ENCODE data around the gene WDR72.
"Not testable (repeated sequence)": the region's sequence is repeated elsewhere in the genome, so short reads cannot be mapped to it uniquely, and the experiment has no call there.

WDR72 gene

DNA sequence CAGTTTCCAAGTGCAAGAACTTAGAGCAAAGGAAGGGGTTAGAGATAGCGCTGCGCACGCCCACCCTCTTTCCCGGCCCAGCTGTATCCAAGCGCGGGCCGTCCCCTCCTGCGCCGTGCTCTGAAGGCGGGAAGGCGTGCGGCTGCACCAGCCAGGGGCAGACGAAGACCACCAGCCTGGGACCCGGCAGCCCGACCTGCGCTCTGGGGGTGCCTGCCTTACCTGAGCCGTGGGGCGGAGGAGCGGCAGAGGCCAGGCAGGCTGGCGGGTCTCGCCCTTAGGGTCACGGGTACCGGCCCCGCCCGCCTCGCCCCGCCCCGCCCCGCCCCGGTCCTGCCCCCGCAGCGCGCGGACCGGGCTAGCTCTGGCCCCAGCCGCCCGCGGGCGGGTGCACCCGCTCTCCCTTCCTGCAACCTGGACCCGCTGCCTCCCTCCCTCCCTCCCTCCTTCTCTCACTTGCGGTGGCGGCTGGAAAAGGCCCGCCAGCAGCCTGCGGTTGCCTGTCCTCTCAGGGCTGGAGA lies at the start of gene WDR72:
Gene WDR72, minus strand, starts transcription at position 253 of the 521 bp plus-strand sequence. CDS start 26,514 bp downstream, outside the sequence.
- no peak for DNase-seq

DNA sequence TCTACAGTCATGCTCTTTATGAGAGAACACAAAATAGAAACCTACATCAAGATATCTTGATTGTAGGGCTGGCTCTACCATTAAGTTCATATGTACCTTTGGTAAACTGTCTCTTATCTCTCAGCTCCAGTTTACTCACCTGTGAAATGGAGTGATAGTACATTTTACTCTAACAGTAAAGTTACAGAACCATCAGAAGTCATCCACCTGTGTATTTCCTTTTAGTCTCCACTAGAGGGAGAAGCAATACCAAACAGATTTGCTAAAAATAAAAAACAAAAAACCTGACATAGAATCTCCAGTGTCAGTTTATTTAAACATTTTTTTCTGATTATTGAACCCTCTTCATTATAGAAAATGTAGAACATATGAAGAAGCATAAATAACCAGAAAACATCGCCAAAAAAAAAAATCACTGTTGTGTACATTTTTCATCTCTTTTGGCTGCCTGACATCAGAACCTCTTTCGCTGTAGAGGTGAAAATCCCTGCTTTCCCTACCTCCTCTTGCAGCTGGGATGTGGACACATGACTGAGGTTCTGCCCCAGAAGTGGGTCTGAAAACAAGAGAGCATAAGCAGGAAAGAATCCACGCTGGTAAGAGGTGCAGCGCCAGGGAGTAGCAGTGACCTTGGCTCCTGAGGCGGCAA lies 48.7 kb upstream of the WDR72 start:
- DNase-seq: no peak

DNA sequence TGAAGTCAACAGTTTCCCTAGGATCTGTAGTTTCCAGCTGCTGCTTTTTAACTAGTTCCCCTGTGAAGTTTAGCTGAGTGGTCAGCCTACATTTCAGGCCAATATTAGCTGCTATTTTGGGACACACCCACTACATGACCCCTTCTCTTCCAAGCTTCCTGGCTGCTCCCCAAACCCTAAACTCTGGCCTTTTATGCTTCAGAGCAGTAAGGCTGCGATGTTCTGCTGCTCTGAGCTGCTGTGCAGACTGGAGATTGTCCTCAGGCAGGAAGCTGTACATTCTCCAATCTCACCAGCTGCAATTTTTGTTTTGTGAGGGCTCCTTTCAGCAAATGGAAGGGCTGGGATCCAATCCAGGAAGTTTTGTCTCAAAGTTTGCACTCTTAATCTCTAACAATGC lies 48.0 kb upstream of the WDR72 start:
- DNase-seq: no peak

DNA sequence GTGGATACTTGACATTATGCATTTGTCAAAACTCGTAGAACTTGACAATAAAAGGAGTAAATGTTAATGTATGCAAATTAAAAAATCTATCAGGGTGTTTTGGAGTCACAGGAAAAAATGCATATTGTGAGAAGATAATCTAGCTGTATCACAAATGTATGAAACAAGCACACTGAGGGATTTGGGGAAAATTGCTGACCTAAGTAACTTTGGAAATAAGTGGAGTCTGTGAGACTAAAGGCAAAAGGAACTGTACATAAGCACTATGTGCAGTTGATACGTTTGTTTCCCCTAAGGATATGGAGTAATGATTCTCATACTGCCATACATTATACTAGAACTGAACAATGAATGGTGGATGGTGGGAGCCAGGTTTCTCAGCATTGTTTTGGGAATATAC lies 43.2 kb upstream of the WDR72 start:
- DNase-seq: no peak

DNA sequence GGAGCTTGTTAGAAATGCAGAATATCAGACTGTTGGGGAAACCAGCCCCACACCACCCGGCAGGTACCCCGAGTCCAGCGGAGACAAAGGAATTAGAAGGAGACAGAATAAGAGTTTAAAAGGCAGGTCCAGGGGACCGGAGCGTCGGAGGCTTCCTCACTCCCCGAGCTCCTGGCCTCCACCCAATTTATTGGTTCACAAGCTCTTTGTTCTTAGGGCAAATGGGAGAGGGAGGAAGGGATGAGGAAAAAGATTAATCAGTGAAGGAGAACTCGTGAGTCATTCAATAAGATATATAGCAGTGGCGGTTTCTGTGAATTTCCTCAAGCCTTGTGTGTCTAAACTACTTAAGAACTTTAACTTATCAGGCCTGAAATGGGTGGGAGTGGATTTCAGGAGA lies 32.1 kb upstream of the WDR72 start:
- DNase-seq: no peak

DNA sequence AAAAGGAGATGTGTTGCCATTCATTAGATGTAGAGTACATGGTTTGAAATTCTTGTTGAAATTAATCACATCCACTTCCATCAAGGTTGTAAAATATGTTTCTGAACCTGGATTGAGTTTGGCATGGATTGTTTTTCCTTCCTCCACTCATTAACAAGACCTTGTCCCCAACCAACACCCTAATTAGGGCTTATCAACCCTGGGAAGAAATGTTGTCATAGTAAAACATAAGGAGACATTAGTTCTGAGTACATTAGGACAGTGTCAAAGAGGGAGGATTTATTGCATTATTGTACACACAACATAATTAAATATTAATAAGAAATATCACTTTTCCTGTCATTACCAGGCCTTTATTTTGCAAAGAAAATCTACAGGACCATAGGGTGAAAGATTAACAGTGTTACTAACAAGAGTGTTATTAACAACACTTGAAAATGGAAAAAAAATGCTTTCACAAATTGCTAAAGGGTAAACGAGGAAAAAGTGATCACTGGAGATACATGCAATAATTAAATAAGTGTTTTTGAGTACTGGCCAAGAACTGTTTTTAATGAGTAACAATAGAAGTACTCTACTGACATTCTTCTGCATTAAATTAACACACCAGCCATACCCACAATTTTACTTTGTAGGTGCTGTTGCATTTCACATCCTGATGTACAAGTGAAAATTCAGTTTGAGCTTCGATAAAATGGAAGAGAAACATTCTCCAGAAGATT lies 30.4 kb upstream of the WDR72 start:
- DNase-seq: no peak

DNA sequence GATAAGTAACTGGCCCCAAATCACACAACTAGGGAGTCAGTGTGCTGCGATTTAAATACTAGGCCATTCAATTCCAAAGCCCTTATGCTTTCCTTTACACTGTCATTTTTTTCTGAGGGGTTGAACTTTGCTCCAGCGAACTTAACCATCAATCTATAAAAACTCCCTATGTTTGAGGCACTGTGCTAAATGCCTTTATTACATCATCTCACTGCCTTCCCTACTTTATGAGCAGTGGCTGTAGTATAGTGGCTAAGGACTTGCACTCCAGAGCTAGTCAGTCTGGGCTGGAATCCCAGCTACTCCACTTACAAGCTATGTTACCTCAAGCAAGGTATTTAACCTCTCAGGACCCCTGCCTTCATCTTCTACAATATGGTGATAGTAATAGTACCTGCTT lies 26.9 kb upstream of the WDR72 start:
- DNase-seq: no peak

DNA sequence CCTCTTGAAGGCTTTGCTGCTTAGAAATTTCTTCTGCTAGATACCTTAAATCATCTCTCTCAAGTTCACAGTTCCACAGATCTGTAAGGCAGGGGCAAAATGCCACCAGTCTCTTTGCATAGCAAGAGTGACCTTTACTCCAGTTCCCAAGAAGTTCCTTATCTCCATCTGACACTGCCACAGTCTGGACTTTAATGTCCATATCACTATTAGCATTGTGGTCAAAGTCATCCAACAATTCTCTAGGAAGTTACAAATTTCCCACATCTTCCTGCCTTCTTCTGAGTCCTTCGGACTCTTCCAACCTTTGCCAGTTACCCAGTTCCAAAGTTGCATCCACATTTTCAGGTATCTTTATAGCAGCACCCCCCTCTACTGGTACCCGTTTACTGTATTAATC lies 25.8 kb upstream of the WDR72 start:
- not testable (repeated sequence) for DNase-seq

DNA sequence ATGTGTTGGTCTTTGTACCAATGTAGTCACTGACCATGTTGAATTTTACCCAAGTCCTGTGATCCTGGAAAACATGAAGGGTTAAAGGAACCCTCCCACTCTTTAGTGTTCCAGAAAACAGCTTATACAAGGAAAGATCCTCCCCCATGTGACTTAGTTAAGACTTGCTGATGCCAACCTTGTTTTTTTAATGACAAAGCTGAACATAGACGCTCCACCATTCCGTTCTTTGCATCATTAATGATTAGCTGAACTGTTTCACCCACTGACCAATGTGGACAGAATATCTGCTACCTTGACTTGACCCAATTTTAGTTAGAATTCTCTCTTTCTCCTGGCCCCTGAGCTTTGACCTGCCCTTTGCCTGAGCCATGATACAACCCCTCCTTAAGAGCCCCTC lies 3.5 kb upstream of the WDR72 start:
- DNase-seq: no peak

DNA sequence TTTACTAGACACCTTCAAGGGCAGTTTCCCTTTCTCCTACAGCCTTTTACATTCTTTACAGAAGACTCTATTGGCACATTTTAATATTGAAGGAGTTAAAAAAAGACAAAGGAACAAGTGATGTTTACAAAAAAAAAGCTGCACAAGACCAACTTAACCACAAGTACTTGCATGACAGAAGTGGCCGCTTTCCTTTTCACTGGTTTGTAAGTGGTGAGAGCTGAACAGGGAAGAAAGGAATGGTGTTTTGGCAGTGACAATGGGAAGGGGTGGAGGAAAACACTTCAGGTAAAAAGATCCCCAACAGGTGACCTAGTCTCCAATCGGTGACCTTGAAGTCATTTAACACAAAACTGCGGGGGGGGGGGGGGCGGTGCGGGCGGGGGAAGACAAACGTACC lies 1.1 kb downstream of the WDR72 start:
- no peak for DNase-seq

DNA sequence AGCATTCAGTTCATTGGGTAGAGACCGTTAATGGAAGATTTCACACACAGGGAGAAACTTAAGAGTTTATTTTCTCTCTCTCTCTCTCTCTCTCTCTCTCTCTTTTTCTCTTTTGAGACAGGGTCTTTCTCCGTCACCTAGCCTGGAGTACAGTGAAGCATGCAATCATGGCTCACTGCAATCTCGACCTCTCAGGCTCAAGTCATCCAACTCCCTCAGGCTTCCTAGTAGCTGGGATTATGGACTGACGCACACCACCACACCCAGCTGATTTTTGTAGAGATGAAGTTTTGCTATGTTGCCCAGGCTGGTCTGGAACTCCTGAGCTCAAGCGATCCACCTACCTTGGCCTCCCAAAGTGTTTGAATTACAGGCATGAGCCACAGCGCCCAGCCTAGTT lies 1.6 kb downstream of the WDR72 start:
- DNase-seq: no peak

DNA sequence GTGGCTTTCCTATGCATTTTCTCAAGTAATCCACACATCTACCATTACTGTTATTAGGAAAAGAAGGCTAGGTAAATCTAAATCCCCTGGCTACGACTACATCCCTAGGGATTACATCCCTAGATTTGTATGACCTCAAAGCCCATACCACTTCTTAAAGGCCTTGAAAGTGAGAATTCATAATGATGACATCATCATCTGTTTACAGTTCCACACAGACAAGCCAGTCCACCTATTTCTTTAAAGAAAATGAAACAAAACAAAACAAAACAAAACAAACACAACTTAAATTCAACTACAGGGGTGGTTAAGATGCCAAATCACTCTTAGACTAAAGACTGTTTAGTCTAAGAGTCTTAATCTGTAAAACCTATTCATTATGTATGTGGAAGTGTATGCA lies 5.7 kb downstream of the WDR72 start:
- no peak for DNase-seq

DNA sequence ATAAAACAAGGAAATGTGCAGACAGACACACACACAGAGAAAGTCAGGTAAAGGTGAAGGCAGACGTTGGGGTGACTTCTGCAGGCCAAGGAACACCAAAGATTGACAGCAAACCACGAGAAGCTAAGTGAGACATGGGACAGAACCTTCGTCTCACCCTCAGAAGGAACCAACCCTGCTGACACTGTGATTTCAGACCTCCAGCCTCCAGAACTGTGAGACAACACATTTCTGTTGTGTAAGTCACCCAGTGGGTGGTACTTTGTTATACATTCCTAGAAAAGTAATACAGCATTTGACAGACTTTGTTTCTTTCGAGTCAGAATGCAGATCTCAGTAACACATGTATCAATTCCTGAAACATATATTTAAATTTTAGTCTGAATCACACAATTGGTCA lies 7.1 kb downstream of the WDR72 start:
- DNase-seq: no peak

DNA sequence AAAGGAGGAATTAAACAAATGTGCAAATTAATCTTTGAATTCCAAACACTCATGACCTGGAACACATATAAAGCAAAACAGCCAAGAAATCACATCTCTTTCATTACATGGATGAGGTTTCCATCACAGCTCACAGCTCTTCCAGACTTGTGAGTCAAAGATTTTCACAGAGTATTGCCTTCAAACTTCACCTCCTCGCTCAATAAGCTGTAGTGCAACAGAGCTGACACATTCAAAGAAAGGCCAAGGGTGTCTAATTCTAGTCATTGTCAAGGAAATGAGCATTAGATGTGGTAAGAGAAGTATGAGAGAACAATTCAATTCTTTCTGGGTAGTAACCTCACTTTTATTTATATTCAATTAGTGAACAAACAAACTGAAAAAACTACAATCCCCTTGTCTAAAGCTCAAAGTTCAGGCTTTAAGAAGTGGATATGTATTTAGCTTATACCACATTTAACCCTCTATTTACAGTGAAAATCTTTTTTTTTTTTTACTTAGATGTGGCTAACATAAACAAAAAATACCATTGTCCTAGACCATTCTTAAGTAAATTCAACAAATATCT lies 11.9 kb downstream of the WDR72 start:
- no peak for DNase-seq

DNA sequence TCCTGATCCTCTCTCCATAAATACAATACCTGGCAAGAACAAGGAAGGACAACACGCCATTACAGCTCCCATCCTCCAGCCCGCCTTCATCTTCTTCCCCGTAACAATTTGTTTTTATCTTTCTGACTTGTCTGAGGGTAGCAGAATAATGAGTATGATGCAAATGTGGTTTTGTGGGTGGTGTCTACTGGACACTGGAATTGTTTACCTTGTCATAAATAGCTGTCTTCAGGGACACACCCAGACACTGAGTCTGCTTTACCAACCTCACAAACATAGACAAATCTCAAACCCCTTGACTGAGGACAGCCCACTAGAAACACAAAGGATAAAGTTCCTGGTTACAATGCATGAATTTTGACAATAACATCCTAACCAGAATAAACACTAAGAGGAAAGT lies 13.4 kb downstream of the WDR72 start:
- no peak for DNase-seq

DNA sequence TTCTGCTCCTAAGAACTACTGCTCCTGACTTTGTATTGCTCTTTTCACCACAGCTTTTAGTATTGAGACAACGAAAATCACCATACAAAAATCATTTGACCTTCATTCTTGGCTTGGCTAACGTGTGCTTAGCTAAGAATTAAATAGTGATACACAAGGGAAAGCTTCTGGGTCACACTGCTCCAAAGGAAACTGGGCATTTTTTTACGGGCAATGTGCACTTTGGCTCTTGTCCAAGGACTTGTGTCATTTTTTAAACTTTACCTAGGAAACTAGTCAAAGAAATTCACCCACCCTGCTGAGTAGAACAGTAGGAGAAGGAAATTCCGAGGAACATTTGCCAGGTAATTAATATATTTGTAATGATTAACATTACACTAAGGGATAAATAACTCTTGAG lies 19.8 kb downstream of the WDR72 start:
- no peak for DNase-seq

DNA sequence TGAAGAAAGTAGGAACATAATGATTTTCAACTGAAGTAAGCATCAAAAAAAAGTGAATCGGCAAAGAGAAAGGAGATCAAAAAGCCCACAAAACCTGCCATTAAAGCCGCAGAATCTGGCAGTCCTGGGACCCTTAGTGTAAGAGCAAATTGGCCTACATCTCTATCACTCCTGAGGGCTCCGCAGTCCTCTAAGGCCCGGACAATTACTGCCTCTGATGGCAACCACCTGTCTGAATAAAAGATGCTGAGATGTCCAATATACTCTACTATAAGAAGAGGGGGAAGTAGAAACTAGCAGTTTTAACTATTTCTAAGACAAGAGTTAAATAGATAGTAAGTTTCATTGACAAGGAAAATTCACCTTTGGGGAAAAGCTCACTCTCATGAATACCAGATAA lies 20.3 kb downstream of the WDR72 start:
- DNase-seq: no peak

DNA sequence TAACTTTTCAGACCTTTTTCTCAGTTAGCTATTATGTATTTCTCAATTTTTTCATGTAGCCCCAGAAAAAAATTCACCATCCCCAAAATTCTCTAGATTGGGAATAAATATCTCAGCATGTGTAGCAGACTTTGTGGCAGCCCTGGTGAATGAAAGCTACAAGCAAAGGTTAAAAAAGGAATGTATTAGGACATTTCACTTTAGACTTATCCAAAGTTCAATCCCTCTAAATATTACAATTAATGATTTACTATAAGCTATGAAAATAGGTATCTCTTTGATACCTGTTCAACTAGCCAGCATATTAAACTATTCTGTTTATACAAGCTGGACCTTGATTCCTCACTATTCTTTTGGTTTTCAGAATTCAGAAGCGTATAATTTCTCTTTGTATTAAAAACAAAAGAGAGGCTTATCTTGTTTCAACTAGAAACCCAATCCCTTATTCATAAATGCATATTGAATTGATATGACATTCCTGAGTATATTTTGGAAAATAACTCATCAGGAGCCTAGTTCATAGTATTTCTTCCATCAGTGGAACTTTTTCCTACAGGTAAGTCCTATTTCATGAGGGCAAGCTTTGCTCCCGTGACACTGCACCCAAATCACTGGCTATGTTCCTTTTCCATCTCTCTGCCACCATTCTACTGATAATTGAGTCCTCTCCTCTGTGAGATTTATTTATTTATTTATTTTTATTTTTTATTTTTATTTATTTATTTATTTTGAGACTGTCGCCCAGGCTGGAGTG lies 38.0 kb downstream of the WDR72 start:
- DNase-seq: no peak

DNA sequence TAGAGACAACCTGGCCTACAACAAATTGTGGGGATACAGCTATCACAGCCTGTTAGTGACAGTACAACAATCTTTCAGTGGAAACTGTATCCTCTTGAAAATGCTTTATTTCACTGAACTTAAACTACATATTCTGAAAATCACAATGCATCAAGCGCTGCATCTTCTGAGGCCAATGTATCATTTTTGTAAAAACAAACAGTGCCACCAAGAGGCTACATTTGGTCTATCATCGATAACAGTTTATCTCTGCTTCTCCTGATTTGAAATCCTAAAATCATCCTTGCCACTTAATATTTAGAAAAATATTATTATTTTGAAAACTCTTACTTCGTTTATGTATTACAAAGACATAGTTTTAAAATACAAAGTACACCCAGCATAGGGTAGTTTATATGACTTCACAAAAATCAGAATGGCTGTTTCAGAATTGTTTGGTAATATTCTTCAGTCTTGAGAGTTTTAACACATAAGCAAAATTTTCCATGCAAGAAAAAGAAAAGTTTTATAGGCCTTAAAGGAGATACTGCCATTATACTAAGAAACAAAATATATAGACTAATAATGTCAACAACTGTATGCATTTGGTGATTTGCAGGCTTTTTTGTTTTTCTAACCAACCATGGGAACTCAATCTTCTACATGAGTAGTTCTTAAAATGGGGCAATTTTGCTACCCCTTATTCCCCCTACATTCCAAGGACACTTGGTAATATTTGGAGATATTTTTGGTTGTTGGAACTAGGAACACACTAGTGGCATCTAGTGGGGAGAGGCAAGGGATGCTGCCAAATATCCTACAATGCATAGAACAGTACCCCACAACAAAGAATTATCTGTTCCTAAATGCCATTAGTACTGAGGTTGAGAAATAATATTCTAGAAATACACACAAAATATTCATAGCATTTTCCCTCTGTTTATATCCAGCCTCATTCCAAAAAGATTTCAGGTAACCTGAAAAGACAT lies 42.3 kb downstream of the WDR72 start:
- DNase-seq: no peak

DNA sequence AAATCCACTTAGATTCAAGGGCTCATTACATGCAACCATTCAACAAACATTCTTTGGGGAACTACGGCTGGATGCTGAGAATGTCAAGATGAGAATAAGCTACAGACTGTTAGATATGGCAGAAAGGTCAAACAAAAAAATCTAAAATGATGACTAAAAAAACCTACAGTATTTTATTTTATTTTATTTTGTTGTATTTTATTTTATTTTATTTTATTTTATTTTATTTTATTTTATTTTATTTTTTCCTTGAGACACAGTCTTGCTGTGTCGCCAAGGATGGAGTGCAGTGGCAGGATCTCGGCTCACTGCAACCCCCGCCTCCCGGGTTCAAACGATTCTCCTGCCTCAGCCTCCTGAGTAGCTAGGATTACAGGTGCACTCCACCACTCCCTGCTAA lies 46.2 kb downstream of the WDR72 start:
- DNase-seq: no peak

DNA sequence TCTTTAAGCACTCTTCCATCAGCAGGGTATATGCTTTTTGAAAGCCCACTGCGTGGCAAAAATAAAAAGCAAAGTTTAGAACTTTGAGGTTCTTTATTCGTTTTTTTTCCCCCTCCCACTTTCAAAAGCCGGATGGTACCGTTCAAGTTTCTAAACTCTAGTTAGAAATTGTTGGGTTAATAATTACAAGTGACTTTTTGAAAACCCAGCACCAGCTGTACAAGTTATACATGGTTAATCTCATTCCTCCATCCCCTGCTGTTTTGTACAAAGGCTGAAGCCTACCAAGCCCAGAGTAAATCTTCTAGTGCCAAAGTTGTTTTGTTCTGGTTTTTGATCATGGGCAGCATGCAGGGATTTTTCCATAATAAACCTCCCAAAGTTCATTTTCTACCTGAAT lies 48.6 kb downstream of the WDR72 start:
- DNase-seq: no peak

DNA sequence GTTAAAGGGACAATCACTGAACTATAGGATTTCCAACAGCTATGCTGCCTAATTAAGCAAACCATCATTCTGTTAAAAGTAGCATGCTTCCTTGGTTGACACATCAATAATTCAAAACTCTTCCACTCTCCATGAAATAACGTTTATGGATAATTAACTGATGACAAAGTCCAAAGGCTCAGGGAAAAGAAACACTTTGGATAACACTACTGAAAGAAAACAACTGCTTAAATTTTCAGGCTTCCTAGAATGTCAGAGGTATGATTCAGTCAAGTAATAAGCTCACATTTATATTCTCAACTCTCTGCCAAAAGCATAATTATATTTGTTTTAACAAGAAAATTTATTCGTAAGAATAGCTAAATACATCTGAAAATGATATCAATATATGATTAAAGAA lies 49.6 kb downstream of the WDR72 start:
- DNase-seq: no peak
